Skeletal muscle tissue (tissue), 4 donors: Measurements from ENCODE around the gene HEXD. TPM values are rescaled to one million over a fixed set of nuclear protein-coding genes. Genes with fewer than 3 reads are reported as not detected.
"Not testable (repeated sequence)": the region's sequence is repeated elsewhere in the genome, so short reads cannot be mapped to it uniquely, and the experiment has no call there.

Experiments used
- H3K27ac ChIP-seq: one replicate; pipeline ENCODE4 v1.7.0; 2013; ENCODE audit warnings: mild to moderate bottlenecking, low read depth, low read length, inconsistent platforms
- H3K27me3 ChIP-seq, 3 donors: one replicate each; pipeline ENCODE4 v1.7.0; 2013; ENCODE audit warnings: low read length in 3 of 3; ENCODE audit not compliant: control insufficient read depth in 3 of 3, insufficient read depth in 3 of 3
- H3K36me3 ChIP-seq, 3 donors: one replicate each; pipeline ENCODE4 v1.7.0; 2013; ENCODE audit warnings: low read length in 3 of 3; ENCODE audit not compliant: control insufficient read depth in 3 of 3, insufficient read depth in 3 of 3
- H3K4me1 ChIP-seq, 3 donors: one replicate each; pipeline ENCODE4 v1.7.0; 2013; ENCODE audit warnings: low read length in 3 of 3, mild to moderate bottlenecking in 3 of 3; ENCODE audit not compliant: control insufficient read depth in 3 of 3, insufficient read depth in 3 of 3
- H3K4me3 ChIP-seq, 3 donors: one replicate each; pipeline ENCODE4 v1.7.0; 2013; ENCODE audit warnings: low read length in 3 of 3
- H3K9ac ChIP-seq, 3 donors: one replicate each; pipeline ENCODE4 v1.7.0; 2013; ENCODE audit warnings: low read length in 3 of 3, mild to moderate bottlenecking in 3 of 3, moderate library complexity in 2 of 3, low read depth in 1 of 3
- H3K9me3 ChIP-seq, 3 donors: one replicate each; pipeline ENCODE4 v1.7.0; 2013; ENCODE audit warnings: low read length in 3 of 3; ENCODE audit not compliant: control insufficient read depth in 3 of 3
- total RNA-seq: library from RNA; depleted of rRNA; stranded (reverse); fragments of >200 nt; gene quantifications from one replicate; pipeline ENCODE4 v1.2.3, GENCODE V29; 2014
- donor health status: Osteomylitis.

HEXD gene
- total RNA-seq, 1 donor from 2014 or later, result 11.5 TPM

DNA sequence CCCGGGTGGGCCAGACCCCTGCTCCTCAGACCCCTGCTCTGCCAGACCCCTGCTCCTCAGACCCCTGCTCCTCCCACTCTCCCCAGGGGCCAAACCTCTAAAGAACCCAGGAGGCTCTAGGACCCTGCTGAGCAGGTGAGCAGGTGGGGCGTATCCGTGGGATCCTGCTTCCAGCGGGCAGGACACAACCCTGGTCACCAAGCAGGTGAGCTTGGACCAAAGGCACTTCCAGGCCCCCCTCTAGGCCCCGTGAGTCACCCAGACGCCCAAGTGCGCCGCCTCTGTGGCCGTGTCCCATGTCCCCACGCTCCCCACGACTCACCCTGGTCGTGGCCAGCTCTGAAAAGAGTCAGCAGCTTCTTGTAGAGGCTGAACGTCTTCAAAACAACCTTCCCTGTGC is 27.4 kb downstream of the HEXD start:
- H3K27me3 ChIP-seq, result no peaks in the 10 kb centered on the region
- H3K36me3 ChIP-seq, result peaks cover 9 to 22% (median 13%) of the 10 kb centered on the region in 3 donors
- H3K27ac ChIP-seq, result no peak overlapping the region
- no peak overlapping the region for H3K4me3 ChIP-seq
- H3K9me3 ChIP-seq, result no peaks in the 10 kb centered on the region
- no peak overlapping the region for H3K9ac ChIP-seq
- H3K4me1 ChIP-seq, result peaks cover 14 to 33% (median 17%) of the 10 kb centered on the region in 3 donors

DNA sequence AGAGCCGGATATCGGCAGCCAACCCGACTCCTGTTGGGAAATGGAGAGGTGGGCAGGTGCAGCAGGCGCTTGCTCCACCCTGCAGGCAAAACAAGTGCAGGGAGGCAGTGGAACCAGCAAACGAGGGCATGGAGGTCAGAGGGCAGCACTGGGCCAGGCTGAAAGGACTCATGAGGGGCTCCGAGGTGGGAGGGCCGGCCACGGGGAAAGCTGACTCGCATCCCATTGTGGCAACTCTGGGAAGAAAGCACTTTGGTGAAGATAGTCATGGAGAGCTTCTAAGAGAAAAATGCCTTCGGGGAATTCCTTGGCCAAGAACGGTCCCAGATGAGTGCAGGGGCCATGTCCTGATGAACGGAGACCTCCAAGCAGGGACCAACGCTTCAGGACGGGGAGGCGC is 28.0 kb downstream of the HEXD start:
- Histone ChIP-seq H3K27me3 (no peaks in the 10 kb centered on the region), H3K27ac (no peak overlapping the region), H3K4me1 (peaks cover 16 to 34% (median 19%) of the 10 kb centered on the region in 3 donors), H3K9ac (no peak overlapping the region), H3K9me3 (no peaks in the 10 kb centered on the region), H3K4me3 (no peak overlapping the region), H3K36me3 (peaks cover 9 to 22% (median 13%) of the 10 kb centered on the region in 3 donors)

DNA sequence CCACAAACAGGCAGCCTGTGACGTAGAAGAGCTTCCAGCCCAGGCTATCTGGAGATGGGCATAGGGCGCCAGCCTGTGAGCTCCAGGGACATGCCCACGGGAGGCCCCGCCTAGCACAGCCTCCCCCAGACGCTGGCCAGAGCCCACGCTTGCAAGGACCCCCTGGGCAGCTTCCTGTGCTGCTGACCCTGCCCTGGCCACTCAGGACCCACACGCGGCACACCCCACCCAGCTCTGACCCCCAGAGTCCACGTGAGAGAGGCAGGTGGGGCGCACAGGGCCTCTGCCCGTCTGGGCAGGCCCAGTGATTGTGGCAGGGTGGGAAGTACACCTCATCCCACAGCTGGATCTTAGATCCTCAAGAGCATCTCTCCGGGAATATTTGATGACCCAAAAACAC is 28.5 kb downstream of the HEXD start:
- Histone ChIP-seq H3K4me1 (peaks cover 21 to 39% (median 24%) of the 10 kb centered on the region in 3 donors), H3K9ac (no peak overlapping the region), H3K27me3 (no peaks in the 10 kb centered on the region), H3K27ac (no peak overlapping the region), H3K9me3 (no peaks in the 10 kb centered on the region), H3K4me3 (no peak overlapping the region), H3K36me3 (peaks cover 9 to 22% (median 13%) of the 10 kb centered on the region in 3 donors)

DNA sequence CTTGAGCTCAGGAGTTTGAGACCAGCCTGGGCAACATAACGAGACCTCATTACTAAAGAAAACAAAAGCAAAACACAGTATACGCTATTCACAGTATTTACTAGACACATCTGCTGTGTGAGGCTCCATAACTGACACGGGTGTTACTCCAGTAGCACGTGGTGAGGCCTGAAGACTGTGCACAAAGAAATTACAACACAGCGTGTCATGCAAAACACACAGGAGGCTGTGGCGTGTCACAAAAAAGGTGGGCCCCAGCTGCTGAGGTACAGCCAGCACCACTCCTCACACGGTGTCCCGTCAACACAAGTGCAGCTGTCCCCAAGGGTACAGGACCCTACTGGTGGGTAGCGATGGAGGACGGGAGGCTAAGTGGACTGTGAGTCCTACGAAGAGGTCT is 29.7 kb downstream of the HEXD start:
- Histone ChIP-seq H3K4me1 (peaks cover 21 to 40% (median 24%) of the 10 kb centered on the region in 3 donors), H3K4me3 (no peak overlapping the region), H3K27ac (no peak overlapping the region), H3K36me3 (peaks cover 4 to 11% (median 7%) of the 10 kb centered on the region in 3 donors), H3K9me3 (no peaks in the 10 kb centered on the region), H3K9ac (no peak overlapping the region), H3K27me3 (no peaks in the 10 kb centered on the region)

DNA sequence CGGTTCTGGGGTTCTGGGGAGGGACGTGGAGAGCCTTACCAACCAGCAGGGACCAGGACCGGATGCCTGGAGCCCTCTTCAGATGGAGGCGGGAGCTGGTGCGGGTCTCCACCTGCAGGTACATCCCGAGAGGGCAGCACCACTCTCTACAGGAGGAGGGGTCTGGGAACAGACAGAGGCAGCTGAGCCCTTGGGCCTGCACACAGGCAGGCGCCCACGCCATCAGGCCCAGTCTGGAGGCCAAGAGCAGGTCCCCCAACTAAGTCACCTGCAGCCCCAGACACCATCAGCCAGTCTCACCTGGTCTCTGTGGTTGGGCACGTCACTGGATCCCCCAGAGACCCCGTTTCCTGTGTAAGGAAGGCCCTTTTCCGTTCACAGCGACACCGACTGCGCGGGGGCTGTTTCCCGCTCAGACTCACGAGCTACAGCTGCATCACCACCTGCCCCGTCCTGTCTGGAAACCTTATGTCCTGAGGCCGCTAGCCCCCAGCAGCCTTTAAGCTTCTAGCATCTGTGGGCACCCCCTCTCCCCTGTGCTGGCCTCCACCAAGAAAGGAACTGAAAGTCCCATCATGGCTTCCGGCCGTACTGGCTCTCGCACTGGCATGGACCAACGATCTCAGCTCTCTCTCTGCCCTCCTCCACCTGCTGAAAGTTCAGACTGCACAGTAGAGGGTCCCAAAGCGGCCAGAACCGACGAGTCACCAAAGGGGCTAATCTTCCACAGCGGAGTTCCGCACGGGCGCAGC is 31.2 kb downstream of the HEXD start:
- H3K27ac ChIP-seq, result peak overlapping the region; percentile 78
- peaks cover 2 to 4% (median 3%) of the 10 kb centered on the region in 3 donors for H3K36me3 ChIP-seq
- H3K4me1 ChIP-seq, result peaks cover 21 to 40% (median 24%) of the 10 kb centered on the region in 3 donors
- peak overlapping the region; percentile 82 to 90 (median 88) for H3K4me3 ChIP-seq
- peak overlapping the region; percentile 77 to 86 (median 83) for H3K9ac ChIP-seq
- H3K9me3 ChIP-seq, result no peaks in the 10 kb centered on the region
- no peaks in the 10 kb centered on the region for H3K27me3 ChIP-seq

DNA sequence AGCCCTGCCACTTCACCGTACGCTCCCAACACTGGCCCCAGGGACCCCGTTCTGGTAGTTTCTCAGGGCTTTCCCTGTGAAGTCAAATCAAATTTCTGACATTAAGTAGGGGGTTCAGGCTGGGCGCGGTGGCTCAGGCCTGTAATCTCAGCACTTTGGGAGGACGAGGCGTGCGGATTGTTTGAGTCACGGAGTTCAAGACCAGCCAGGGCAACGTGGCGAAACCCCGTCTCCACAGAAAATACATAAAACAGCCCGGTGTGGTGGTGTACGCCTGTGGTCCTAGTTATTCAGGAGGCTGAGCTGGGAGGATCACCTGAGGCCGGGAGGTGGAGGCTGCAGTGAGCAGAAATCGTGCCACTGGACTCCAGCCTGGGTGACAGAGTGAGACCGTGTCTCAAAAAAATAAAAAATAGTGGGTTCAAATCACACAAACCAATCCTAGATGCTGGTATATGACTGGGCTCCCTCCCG is 31.8 kb downstream of the HEXD start:
- Histone ChIP-seq H3K27me3 (no peaks in the 10 kb centered on the region), H3K27ac (peak overlapping the region; percentile 78), H3K9ac (peak overlapping the region; percentile 77 to 86 (median 83)), H3K9me3 (no peaks in the 10 kb centered on the region), H3K4me3 (peak overlapping the region; percentile 82 to 90 (median 88)), H3K36me3 (peaks cover 0 to 4% (median 0%) of the 10 kb centered on the region in 3 donors), H3K4me1 (peaks cover 21 to 36% (median 24%) of the 10 kb centered on the region in 3 donors)

DNA sequence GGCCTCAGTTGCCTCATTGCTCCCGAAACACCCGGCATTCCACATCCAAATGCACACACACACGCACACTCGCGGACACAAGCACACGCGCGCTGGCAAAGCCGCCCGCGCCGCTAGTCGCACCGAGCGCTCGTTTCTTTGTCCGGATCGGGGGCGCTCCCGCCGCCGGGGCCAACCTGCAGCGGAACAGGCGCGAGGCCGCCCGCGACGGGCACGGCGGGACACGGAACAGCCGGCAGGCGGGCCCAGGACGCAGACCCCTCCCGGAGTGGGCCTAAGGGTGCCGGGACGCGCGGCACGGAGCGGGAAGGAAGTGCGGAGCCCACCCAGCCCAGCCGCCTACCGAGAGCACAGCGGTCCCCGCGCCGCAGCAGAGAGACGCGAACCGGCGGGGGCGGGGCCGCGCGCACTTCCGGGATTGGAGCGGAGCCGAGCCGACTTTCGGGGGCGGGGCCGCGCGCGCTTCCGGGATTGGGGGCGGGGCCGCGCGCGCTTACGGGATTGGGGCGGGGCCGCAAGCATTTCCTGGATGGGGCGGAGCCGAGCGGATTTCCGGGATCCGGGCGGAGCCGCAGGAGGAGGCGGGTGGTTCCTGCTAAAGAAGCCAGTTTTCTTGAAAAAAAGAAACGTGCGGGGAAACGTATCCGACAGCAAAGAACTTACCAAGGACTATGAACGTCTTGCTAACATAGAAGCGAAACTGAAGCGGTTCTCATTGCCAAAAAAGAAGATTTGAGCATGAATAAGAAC is 32.4 kb downstream of the HEXD start, which contains the start of gene CYBC1:
TSS of gene CYBC1 (minus strand) at position 396 of the 750 bp plus-strand sequence. CDS start 1,498 bp downstream, outside the sequence.
- Histone ChIP-seq H3K27me3 (no peaks in the 10 kb centered on the region), H3K9ac (peak within 1 kb of the TSS; percentile 83 to 86 (median 86)), H3K36me3 (peaks cover 0 to 4% (median 0%) of the 10 kb centered on the region in 3 donors), H3K4me1 (peaks cover 20 to 31% (median 20%) of the 10 kb centered on the region in 3 donors), H3K4me3 (peak within 1 kb of the TSS; percentile 84 to 90 (median 88)), H3K27ac (peak within 1 kb of the TSS; percentile 78), H3K9me3 (no peaks in the 10 kb centered on the region)

DNA sequence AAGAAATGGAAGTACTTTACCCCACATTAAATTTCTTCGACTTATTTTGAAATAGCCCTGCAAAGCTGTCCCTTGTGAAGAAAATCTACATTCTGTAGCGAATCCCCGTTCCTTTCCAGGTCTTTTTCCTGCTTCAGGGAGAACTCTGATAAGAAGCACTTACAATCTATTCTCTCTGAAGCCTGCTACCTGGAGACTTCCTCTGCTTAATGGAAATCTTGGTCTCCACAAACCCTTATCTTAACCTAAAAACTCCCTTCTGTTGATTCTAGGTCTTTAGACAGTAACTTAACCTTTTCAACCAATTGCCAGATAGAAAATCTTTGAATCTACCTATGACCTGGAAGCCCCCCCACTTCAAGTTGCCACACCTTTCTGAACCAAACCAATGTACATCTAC is 34.0 kb downstream of the HEXD start:
- no peak overlapping the region for H3K4me3 ChIP-seq
- peaks cover 21 to 36% (median 24%) of the 10 kb centered on the region in 3 donors for H3K4me1 ChIP-seq
- no peak overlapping the region for H3K9ac ChIP-seq
- no peaks in the 10 kb centered on the region for H3K27me3 ChIP-seq
- H3K9me3 ChIP-seq, result no peaks in the 10 kb centered on the region
- no peak overlapping the region for H3K27ac ChIP-seq
- peaks cover 0 to 4% (median 0%) of the 10 kb centered on the region in 3 donors for H3K36me3 ChIP-seq

DNA sequence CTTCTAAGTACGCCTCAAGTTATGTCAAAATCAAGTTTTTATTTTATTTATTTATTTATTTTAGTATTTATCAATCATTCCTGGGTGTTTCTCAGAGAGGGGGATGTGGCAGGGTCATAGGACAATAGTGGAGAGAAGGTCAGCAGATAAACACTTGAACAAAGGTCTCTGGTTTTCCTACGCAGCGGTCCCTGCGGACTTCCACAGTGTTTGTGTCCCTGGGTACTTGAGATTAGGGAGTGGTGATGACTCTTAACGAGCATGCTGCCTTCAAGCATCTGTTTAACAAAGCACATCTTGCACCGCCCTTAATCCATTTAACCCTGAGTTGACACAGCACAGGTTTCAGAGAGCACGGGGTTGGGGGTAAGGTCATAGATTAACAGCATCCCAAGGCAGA is 35.0 kb downstream of the HEXD start:
- H3K27ac ChIP-seq, H3K27me3 ChIP-seq, H3K9me3 ChIP-seq, H3K9ac ChIP-seq, H3K4me3 ChIP-seq, H3K36me3 ChIP-seq: not testable (repeated sequence)
- H3K4me1 ChIP-seq, result peaks cover 29 to 43% (median 32%) of the 10 kb centered on the region in 3 donors
